ENCODE data around the gene UTY.
"Not testable (repeated sequence)": the region's sequence is repeated elsewhere in the genome, so short reads cannot be mapped to it uniquely, and the experiment has no call there.

UTY gene

GRCh38 chrY:13299411-13299810 is 180.4 kb downstream of the UTY start:
- DNase-seq (ENCODE audit: low read depth in 3 of 3): no peak

GRCh38 chrY:13296176-13296890 is 183.5 kb downstream of the UTY start:
- no peak for DNase-seq (ENCODE audit: low read depth in 3 of 3)

- no peak for DNase-seq (ENCODE audit: low read depth in 3 of 3)
These were observed 184.8 kb downstream of the UTY start for GRCh38 chrY:13295026-13295425.

GRCh38 chrY:13291199-13291598 is 188.6 kb downstream of the UTY start:
- no peak for DNase-seq (ENCODE audit: low read depth in 3 of 3)

GRCh38 chrY:13282151-13283054 is 197.4 kb downstream of the UTY start:
- DNase-seq (ENCODE audit: low read depth in 3 of 3): not testable (repeated sequence)

GRCh38 chrY:13279561-13279960 is 200.3 kb downstream of the UTY start:
- DNase-seq (ENCODE audit: low read depth in 3 of 3): no peak

GRCh38 chrY:13271706-13272105 is 208.1 kb downstream of the UTY start:
- no peak for DNase-seq (ENCODE audit: low read depth in 3 of 3)

- DNase-seq (ENCODE audit: low read depth in 3 of 3): not testable (repeated sequence)
These were observed 225.8 kb downstream of the UTY start for GRCh38 chrY:13253941-13254440.

GRCh38 chrY:13250421-13250820 is 229.4 kb downstream of the UTY start:
- DNase-seq (ENCODE audit: low read depth in 3 of 3): no peak

- no peak for DNase-seq (ENCODE audit: low read depth in 3 of 3)
These were observed 236.1 kb downstream of the UTY start for GRCh38 chrY:13243716-13244115.

GRCh38 chrY:13233901-13234300 is 245.9 kb downstream of the UTY start:
- no peak for DNase-seq (ENCODE audit: low read depth in 3 of 3)

- DNase-seq (ENCODE audit: low read depth in 3 of 3): no peak
These were observed 246.7 kb downstream of the UTY start for GRCh38 chrY:13233118-13233517.

- DNase-seq (ENCODE audit: low read depth in 3 of 3): no peak
These were observed 252.4 kb downstream of the UTY start for GRCh38 chrY:13227354-13227953.

GRCh38 chrY:13210961-13211646 is 268.7 kb downstream of the UTY start:
- no peak for DNase-seq (ENCODE audit: low read depth in 3 of 3)

GRCh38 chrY:13205214-13205613 is 274.6 kb downstream of the UTY start:
- no peak for DNase-seq (ENCODE audit: low read depth in 3 of 3)
